Hepatocyte (in vitro differentiated cells): ENCODE results near the gene SLC35G6.

Experiments used
- EZH2 ChIP-seq: fragments of 200-600 bp; sonication (generic); IDR thresholded peaks from 2 replicates; pipeline ENCODE4 v1.6.1; 2016; ENCODE audit warnings: antibody characterized with exemption, mild to moderate bottlenecking, borderline replicate concordance
- EZH2phosphoT487 ChIP-seq: fragments of 200-600 bp; sonication (generic); IDR thresholded peaks from one replicate; pipeline ENCODE4 v1.6.1; 2018; ENCODE audit warnings: antibody characterized with exemption, mild to moderate bottlenecking, low read depth, moderate library complexity; ENCODE audit not compliant: unreplicated experiment, severe bottlenecking
- TF ChIP-seq, protein P1 (sequence below): fragments of 200-600 bp; sonication (generic); IDR thresholded peaks from 2 replicates; pipeline ENCODE4 v1.5.1; 2016; ENCODE audit warnings: antibody characterized with exemption, mild to moderate bottlenecking; ENCODE audit not compliant: poor library complexity

DNA sequence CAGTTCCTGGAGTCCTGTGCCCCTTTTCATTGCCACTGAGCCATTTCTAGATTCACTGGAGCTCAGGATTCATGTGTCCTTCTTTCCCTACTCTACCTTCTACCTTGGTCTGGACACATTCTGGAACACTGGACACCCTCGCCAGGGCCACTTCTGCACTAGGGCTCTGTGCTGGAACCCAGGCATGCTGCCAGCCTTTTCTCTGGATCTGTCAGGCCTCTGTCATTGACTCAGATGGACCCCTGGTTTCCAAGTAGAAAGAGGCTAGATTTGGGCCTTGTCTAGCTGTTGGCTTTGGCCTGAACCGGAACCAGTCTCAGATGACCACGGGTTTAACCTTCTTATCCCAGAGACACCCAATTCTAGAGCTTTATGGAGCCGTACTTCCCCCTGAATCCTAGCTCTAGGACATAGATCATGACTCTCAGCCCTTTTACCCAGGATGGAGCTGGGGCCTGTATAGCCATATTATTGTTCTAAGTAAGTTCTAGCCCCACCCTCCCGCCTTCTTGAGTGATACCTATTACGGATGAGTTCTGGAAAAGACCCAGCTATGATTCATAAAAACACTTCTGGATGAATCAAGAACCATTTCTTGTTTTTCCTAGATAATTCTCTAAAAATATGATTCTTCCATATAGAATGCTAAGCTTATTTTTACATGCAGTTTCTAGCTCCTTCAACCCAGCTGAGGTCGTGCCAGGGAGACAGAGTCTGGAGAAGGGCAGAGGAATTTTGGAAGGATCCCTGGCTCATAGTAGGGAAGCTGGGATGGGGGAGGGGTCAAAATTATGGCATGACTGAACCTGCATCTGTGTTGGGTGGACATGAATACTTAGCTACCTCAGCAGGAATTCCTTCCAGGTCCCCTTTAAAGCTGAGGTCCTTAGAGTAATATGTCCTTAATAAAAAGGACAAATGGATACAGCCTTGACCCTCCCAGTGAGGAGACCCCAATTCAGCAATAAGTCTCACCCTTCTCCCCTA, 37.5 kb upstream of the SLC35G6 start:
- TF ChIP-seq, protein P1, sequence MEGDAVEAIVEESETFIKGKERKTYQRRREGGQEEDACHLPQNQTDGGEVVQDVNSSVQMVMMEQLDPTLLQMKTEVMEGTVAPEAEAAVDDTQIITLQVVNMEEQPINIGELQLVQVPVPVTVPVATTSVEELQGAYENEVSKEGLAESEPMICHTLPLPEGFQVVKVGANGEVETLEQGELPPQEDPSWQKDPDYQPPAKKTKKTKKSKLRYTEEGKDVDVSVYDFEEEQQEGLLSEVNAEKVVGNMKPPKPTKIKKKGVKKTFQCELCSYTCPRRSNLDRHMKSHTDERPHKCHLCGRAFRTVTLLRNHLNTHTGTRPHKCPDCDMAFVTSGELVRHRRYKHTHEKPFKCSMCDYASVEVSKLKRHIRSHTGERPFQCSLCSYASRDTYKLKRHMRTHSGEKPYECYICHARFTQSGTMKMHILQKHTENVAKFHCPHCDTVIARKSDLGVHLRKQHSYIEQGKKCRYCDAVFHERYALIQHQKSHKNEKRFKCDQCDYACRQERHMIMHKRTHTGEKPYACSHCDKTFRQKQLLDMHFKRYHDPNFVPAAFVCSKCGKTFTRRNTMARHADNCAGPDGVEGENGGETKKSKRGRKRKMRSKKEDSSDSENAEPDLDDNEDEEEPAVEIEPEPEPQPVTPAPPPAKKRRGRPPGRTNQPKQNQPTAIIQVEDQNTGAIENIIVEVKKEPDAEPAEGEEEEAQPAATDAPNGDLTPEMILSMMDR = no peak
- TF ChIP-seq EZH2 (no peak), EZH2phosphoT487 (no peak)
